Measurements from ENCODE around the gene ST3GAL3.

Gene ST3GAL3

GRCh38 chr1:43836267-43836951 is 129.1 kb downstream of the ST3GAL3 start:
- Histone ChIP-seq H3K36me3 (ENCODE audit: control insufficient read depth in 2 of 2, insufficient read depth in 1 of 2, low read length in 2 of 2) (peaks cover 0 to 10% of the 10 kb centered on the region in 2 experiments; a peak in 1 of 3 replicates), H3K9me3 (ENCODE audit: control insufficient read depth, insufficient read depth, low read depth, low read length) (no peaks in the 10 kb centered on the region), H3K4me1 (ENCODE audit: control insufficient read depth, insufficient read depth, low read length) (peaks cover 27% of the 10 kb centered on the region), H3K4me3 (ENCODE audit: low read depth, low read length) (no peak overlapping the region), H3K27ac (ENCODE audit: extremely low read depth, low read depth, low read length) (no peak overlapping the region)
- POLR2A ChIA-PET = interaction anchor here (1.4 kb wide), 1 partner anchor 22 kb away, joined by 5 read pairs; no protein-coding TSS in a partner anchor
- CTCF ChIA-PET = interaction anchor here (0.8 to 1.6 kb wide), 3 partner anchors 13 to 98 kb away, joined by 4 to 9 read pairs (median 4); no protein-coding TSS in a partner anchor
- TF ChIP-seq ZNF324 (tag by site-specific recombination; IDR thresholded peaks at IDR 0.05) (peak; percentile 71; the same call in 1 of the 2 replicates), ZNF530 (tag by site-specific recombination; IDR thresholded peaks at IDR 0.05; ENCODE audit: low read depth) (no peak), PRDM6 (tag by site-specific recombination; IDR thresholded peaks at IDR 0.05) (peak; percentile 39; the same call in 1 of the 2 replicates), SCRT1 (tag by site-specific recombination; IDR thresholded peaks at IDR 0.05; ENCODE audit: borderline replicate concordance) (peak; percentile 54; the same call in 1 of the 2 replicates), ZNF544 (tag by site-specific recombination; IDR thresholded peaks at IDR 0.05) (peak; percentile 75; the same call in 1 of the 2 replicates), PBX3 (CRISPR knock-in tag; IDR thresholded peaks at IDR 0.05) (no peak), ZNF521 (tag by site-specific recombination; IDR thresholded peaks at IDR 0.05) (no peak), ZNF169 (tag by site-specific recombination; IDR thresholded peaks at IDR 0.05) (no peak), SP3 (tag by site-specific recombination; IDR thresholded peaks at IDR 0.05) (no peak), HIC1 (tag by site-specific recombination; IDR thresholded peaks at IDR 0.05) (no peak), ZNF354C (tag by site-specific recombination; IDR thresholded peaks at IDR 0.05; ENCODE audit: borderline replicate concordance, low read depth) (no peak), ZNF184 (tag by site-specific recombination; IDR thresholded peaks at IDR 0.05) (peak; percentile 94), ZNF768 (tag by site-specific recombination; IDR thresholded peaks at IDR 0.05) (peak; percentile 41; the same call in 1 of the 2 replicates), ZNF585B (tag by site-specific recombination; IDR thresholded peaks at IDR 0.05) (peak; percentile 16), ZNF843 (tag by site-specific recombination; IDR thresholded peaks at IDR 0.05) (peak; percentile 57; the same call in 1 of the 2 replicates), ZNF394 (tag by site-specific recombination; IDR thresholded peaks at IDR 0.05; ENCODE audit: borderline replicate concordance) (peak; percentile 98), ZIC2 (tag by site-specific recombination; IDR thresholded peaks at IDR 0.05) (peak; percentile 91), ZNF664 (tag by site-specific recombination; IDR thresholded peaks at IDR 0.05) (peak; percentile 75), ZNF112 (tag by site-specific recombination; IDR thresholded peaks at IDR 0.05) (no peak), ZBTB8A (tag by site-specific recombination; IDR thresholded peaks at IDR 0.05) (peak; percentile 79), MZF1 (tag by site-specific recombination; IDR thresholded peaks at IDR 0.05; ENCODE audit: borderline replicate concordance) (0 out of 2 replicates have a peak, but pooled peaks have one; percentile 39), ZSCAN30 (tag by site-specific recombination; IDR thresholded peaks at IDR 0.05) (peak; percentile 96), SCRT2 (tag by site-specific recombination; IDR thresholded peaks at IDR 0.05) (peak; percentile 82)
- TF ChIP-seq, protein P1, sequence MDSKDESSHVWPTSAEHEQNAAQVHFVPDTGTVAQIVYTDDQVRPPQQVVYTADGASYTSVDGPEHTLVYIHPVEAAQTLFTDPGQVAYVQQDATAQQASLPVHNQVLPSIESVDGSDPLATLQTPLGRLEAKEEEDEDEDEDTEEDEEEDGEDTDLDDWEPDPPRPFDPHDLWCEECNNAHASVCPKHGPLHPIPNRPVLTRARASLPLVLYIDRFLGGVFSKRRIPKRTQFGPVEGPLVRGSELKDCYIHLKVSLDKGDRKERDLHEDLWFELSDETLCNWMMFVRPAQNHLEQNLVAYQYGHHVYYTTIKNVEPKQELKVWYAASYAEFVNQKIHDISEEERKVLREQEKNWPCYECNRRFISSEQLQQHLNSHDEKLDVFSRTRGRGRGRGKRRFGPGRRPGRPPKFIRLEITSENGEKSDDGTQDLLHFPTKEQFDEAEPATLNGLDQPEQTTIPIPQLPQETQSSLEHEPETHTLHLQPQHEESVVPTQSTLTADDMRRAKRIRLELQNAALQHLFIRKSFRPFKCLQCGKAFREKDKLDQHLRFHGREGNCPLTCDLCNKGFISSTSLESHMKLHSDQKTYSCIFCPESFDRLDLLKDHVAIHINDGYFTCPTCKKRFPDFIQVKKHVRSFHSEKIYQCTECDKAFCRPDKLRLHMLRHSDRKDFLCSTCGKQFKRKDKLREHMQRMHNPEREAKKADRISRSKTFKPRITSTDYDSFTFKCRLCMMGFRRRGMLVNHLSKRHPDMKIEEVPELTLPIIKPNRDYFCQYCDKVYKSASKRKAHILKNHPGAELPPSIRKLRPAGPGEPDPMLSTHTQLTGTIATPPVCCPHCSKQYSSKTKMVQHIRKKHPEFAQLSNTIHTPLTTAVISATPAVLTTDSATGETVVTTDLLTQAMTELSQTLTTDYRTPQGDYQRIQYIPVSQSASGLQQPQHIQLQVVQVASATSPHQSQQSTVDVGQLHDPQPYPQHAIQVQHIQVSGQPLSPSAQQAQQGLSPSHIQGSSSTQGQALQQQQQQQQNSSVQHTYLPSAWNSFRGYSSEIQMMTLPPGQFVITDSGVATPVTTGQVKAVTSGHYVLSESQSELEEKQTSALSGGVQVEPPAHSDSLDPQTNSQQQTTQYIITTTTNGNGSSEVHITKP (tag by site-specific recombination; IDR thresholded peaks at IDR 0.05) = peak; percentile 93
- TF ChIP-seq, protein P2, sequence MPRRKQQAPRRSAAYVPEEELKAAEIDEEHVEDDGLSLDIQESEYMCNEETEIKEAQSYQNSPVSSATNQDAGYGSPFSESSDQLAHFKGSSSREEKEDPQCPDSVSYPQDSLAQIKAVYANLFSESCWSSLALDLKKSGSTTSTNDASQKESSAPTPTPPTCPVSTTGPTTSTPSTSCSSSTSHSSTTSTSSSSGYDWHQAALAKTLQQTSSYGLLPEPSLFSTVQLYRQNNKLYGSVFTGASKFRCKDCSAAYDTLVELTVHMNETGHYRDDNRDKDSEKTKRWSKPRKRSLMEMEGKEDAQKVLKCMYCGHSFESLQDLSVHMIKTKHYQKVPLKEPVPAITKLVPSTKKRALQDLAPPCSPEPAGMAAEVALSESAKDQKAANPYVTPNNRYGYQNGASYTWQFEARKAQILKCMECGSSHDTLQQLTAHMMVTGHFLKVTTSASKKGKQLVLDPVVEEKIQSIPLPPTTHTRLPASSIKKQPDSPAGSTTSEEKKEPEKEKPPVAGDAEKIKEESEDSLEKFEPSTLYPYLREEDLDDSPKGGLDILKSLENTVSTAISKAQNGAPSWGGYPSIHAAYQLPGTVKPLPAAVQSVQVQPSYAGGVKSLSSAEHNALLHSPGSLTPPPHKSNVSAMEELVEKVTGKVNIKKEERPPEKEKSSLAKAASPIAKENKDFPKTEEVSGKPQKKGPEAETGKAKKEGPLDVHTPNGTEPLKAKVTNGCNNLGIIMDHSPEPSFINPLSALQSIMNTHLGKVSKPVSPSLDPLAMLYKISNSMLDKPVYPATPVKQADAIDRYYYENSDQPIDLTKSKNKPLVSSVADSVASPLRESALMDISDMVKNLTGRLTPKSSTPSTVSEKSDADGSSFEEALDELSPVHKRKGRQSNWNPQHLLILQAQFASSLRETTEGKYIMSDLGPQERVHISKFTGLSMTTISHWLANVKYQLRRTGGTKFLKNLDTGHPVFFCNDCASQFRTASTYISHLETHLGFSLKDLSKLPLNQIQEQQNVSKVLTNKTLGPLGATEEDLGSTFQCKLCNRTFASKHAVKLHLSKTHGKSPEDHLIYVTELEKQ (tag by site-specific recombination; IDR thresholded peaks at IDR 0.05; ENCODE audit: borderline replicate concordance) = no peak
